HCT116 (cell line): ENCODE data around the gene RUNX2.

Experiments used
- CBX3 ChIP-seq: IDR thresholded peaks from 2 replicates; pipeline ENCODE4 v1.6.1; 2012; ENCODE audit warnings: low read depth
- EZH2phosphoT487 ChIP-seq: fragments of 200-600 bp; IDR thresholded peaks from 2 replicates; pipeline ENCODE4 v1.6.1; 2018; ENCODE audit warnings: antibody characterized with exemption, borderline replicate concordance
- POLR2AphosphoS5 ChIP-seq: IDR thresholded peaks from 2 replicates; pipeline ENCODE4 v1.6.1; 2011; ENCODE audit warnings: mild to moderate bottlenecking, low read depth, low read length, moderate library complexity
- SIN3A ChIP-seq: IDR thresholded peaks from 2 replicates; pipeline ENCODE4 v1.6.1; 2012; ENCODE audit warnings: low read depth
- TF ChIP-seq, protein P1 (sequence below): IDR thresholded peaks from 2 replicates; pipeline ENCODE4 v1.6.1; 2012
- TF ChIP-seq, protein P2 (sequence below): IDR thresholded peaks from 2 replicates; pipeline ENCODE4 v1.6.1; 2011; ENCODE audit warnings: mild to moderate bottlenecking, low read length, moderate library complexity; ENCODE audit not compliant: insufficient replicate concordance; ENCODE audit errors: extremely low read depth
- TF ChIP-seq, protein P3 (sequence below): IDR thresholded peaks from 2 replicates; pipeline ENCODE4 v1.6.1; 2012; ENCODE audit warnings: low read depth

DNA sequence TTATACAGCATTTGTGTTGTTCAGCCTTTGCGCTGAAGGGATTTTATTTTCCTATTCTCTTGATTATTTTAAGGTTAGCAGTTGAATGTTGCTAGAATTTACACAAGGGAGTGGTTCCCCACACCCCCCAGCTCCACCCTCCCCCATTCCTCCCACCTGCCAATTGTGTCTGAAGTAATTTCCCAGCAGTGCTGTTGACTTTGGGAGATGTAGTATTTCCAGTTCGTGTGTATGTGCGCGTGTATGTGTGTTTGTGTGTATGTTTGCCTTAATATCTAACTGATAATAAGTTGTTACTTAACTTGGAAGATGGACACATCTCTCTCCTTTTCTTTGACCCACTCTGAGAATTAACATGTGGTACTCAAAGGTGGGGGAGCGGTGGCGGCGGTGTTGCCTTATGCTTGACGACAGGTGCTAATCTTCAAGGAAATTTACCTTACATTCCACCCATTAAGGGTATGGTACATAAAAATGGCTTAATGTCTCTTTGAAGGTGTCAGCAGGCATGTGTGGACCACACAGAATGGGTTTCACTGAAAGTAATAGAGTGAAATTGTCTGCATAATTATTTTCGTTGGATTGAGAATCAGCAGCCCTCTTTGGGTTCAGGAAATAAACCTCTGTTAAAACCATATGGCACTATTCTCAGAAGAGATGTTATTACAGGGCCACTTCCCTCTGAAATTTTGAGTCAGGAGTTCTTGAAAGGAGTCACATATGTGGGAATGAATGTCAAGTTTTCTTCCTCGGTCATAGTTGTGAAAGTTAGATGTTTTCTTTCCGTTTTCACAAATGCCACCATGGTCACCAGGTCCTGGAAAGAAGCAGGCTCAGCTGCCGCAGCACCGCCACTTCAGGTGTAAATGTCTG, 145.2 kb downstream of the RUNX2 start:
- TF ChIP-seq SIN3A = no peak
- no peak for TF ChIP-seq EZH2phosphoT487
- TF ChIP-seq, protein P1, sequence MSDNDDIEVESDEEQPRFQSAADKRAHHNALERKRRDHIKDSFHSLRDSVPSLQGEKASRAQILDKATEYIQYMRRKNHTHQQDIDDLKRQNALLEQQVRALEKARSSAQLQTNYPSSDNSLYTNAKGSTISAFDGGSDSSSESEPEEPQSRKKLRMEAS = no peak
- no peak for TF ChIP-seq CBX3
- no peak for TF ChIP-seq POLR2AphosphoS5
- TF ChIP-seq, protein P2, sequence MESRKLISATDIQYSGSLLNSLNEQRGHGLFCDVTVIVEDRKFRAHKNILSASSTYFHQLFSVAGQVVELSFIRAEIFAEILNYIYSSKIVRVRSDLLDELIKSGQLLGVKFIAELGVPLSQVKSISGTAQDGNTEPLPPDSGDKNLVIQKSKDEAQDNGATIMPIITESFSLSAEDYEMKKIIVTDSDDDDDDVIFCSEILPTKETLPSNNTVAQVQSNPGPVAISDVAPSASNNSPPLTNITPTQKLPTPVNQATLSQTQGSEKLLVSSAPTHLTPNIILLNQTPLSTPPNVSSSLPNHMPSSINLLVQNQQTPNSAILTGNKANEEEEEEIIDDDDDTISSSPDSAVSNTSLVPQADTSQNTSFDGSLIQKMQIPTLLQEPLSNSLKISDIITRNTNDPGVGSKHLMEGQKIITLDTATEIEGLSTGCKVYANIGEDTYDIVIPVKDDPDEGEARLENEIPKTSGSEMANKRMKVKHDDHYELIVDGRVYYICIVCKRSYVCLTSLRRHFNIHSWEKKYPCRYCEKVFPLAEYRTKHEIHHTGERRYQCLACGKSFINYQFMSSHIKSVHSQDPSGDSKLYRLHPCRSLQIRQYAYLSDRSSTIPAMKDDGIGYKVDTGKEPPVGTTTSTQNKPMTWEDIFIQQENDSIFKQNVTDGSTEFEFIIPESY = no peak
- TF ChIP-seq, protein P3, sequence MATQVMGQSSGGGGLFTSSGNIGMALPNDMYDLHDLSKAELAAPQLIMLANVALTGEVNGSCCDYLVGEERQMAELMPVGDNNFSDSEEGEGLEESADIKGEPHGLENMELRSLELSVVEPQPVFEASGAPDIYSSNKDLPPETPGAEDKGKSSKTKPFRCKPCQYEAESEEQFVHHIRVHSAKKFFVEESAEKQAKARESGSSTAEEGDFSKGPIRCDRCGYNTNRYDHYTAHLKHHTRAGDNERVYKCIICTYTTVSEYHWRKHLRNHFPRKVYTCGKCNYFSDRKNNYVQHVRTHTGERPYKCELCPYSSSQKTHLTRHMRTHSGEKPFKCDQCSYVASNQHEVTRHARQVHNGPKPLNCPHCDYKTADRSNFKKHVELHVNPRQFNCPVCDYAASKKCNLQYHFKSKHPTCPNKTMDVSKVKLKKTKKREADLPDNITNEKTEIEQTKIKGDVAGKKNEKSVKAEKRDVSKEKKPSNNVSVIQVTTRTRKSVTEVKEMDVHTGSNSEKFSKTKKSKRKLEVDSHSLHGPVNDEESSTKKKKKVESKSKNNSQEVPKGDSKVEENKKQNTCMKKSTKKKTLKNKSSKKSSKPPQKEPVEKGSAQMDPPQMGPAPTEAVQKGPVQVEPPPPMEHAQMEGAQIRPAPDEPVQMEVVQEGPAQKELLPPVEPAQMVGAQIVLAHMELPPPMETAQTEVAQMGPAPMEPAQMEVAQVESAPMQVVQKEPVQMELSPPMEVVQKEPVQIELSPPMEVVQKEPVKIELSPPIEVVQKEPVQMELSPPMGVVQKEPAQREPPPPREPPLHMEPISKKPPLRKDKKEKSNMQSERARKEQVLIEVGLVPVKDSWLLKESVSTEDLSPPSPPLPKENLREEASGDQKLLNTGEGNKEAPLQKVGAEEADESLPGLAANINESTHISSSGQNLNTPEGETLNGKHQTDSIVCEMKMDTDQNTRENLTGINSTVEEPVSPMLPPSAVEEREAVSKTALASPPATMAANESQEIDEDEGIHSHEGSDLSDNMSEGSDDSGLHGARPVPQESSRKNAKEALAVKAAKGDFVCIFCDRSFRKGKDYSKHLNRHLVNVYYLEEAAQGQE = no peak
